PC-3 (cell line): ENCODE results near the gene PATE4. TPM values are rescaled to one million over a fixed set of nuclear protein-coding genes. Genes with fewer than 3 reads are reported as not detected.

ENCODE experiments used
- total RNA-seq: library from RNA; depleted of rRNA; stranded (reverse); fragments of >200 nt; gene quantifications from 2 replicates; pipeline ENCODE4 v1.2.3, GENCODE V29; 2014; rRNA removed

The PATE4 gene
- total RNA-seq, 1 experiment from 2014 or later: not detected

Other genes with a start within 250 kb of the PATE4 start
- 160 and 182 TPM in 2 replicates for gene STT3A, start 240.5 kb upstream of the PATE4 start, total RNA-seq
- gene CHEK1, start 208.2 kb upstream of the PATE4 start, total RNA-seq: 49.8 and 64.7 TPM in 2 replicates
- not detected in 2 replicates for gene ACRV1, start 152.5 kb upstream of the PATE4 start, total RNA-seq
- gene PATE1, start 87.0 kb upstream of the PATE4 start, total RNA-seq: not detected in 2 replicates
- gene PATE2, start 54.5 kb upstream of the PATE4 start, total RNA-seq: not detected in 2 replicates
- gene PATE3, start 45.2 kb upstream of the PATE4 start, total RNA-seq: not detected in 2 replicates
- 16.4 and 23.5 TPM in 2 replicates for gene HYLS1, start 54.4 kb downstream of the PATE4 start, total RNA-seq
- 10.3 and 26.2 TPM in 2 replicates for gene PUS3, start 69.9 kb downstream of the PATE4 start, total RNA-seq
- gene DDX25, start 71.2 kb downstream of the PATE4 start, total RNA-seq: not detected in 2 replicates
- not detected in 2 replicates for gene VSIG10L2, start 112.7 kb downstream of the PATE4 start, total RNA-seq
- gene CDON, start 229.6 kb downstream of the PATE4 start, total RNA-seq: 4.4 and 10.1 TPM in 2 replicates